GM04504 (cell line): ENCODE results near the gene SCNN1B.
"Not testable (repeated sequence)": the region's sequence is repeated elsewhere in the genome, so short reads cannot be mapped to it uniquely, and the experiment has no call there.

Experiments
- DNase-seq: peaks from one replicate; pipeline ENCODE4 v3.0.0-alpha.2; 2012; ENCODE audit warnings: low read depth

Gene SCNN1B

GRCh38 chr16:23302045-23302956 lies at the start of gene SCNN1B:
Gene SCNN1B (plus strand): TSS chr16:23302302. CDS start chr16:23348600, 46,298 bp downstream.
- no peak for DNase-seq

- DNase-seq: no peak
Observed at GRCh38 chr16:23252310-23252709, 49.8 kb upstream of the SCNN1B start.

- not testable (repeated sequence) for DNase-seq
Observed at GRCh38 chr16:23253650-23254049, 48.5 kb upstream of the SCNN1B start.

- peak; percentile 13 for DNase-seq
Observed at GRCh38 chr16:23254338-23254737, 47.8 kb upstream of the SCNN1B start.

GRCh38 chr16:23255000-23255399 lies 47.1 kb upstream of the SCNN1B start:
- no peak for DNase-seq

- no peak for DNase-seq
Observed at GRCh38 chr16:23256440-23256839, 45.7 kb upstream of the SCNN1B start.

GRCh38 chr16:23257682-23258081 lies 44.4 kb upstream of the SCNN1B start:
- DNase-seq: no peak

- no peak for DNase-seq
Observed at GRCh38 chr16:23258919-23259237, 43.2 kb upstream of the SCNN1B start.

GRCh38 chr16:23267647-23268046 lies 34.5 kb upstream of the SCNN1B start:
- no peak for DNase-seq

GRCh38 chr16:23268561-23268960 lies 33.5 kb upstream of the SCNN1B start:
- DNase-seq: no peak

GRCh38 chr16:23269248-23269953 lies 32.7 kb upstream of the SCNN1B start:
- DNase-seq: peak; percentile 14

- no peak for DNase-seq
Observed at GRCh38 chr16:23270654-23271053, 31.4 kb upstream of the SCNN1B start.

GRCh38 chr16:23274968-23275367 lies 27.1 kb upstream of the SCNN1B start:
- no peak for DNase-seq

- DNase-seq: no peak
Observed at GRCh38 chr16:23276821-23277220, 25.3 kb upstream of the SCNN1B start.

GRCh38 chr16:23278031-23278430 lies 24.1 kb upstream of the SCNN1B start:
- DNase-seq: no peak

GRCh38 chr16:23279721-23280153 lies 22.4 kb upstream of the SCNN1B start:
- DNase-seq: no peak

- no peak for DNase-seq
Observed at GRCh38 chr16:23280483-23280967, 21.6 kb upstream of the SCNN1B start.

GRCh38 chr16:23282568-23282967 lies 19.5 kb upstream of the SCNN1B start:
- no peak for DNase-seq

- DNase-seq: no peak
Observed at GRCh38 chr16:23283571-23283970, 18.5 kb upstream of the SCNN1B start.

- DNase-seq: no peak
Observed at GRCh38 chr16:23284584-23284983, 17.5 kb upstream of the SCNN1B start.

GRCh38 chr16:23286131-23286532 lies 16.0 kb upstream of the SCNN1B start:
- peak; percentile 17 for DNase-seq

GRCh38 chr16:23288209-23288608 lies 13.9 kb upstream of the SCNN1B start:
- no peak for DNase-seq
